Neuronal stem cell (in vitro differentiated cells): ENCODE results near the gene ATP11A.

Source experiments
- DNase-seq: peaks from one replicate; pipeline ENCODE4 v3.0.0-alpha.2; 2013; ENCODE audit warnings: low spot score
- H2AFZ ChIP-seq: one replicate; pipeline ENCODE4 v1.6.1; 2013; ENCODE audit warnings: mild to moderate bottlenecking, low read length, inconsistent platforms
- H2AK5ac ChIP-seq: 2 replicates; pipeline ENCODE4 v1.6.1; 2013; ENCODE audit warnings: low read depth, mild to moderate bottlenecking, inconsistent platforms, low read length, moderate library complexity, mixed read lengths
- H2BK120ac ChIP-seq: 2 replicates; pipeline ENCODE4 v1.6.1; 2013; ENCODE audit warnings: low read depth, mild to moderate bottlenecking, inconsistent platforms, low read length, moderate library complexity, mixed read lengths
- H2BK12ac ChIP-seq: one replicate; pipeline ENCODE4 v1.6.1; 2013; ENCODE audit warnings: low read length, inconsistent platforms
- H2BK15ac ChIP-seq: 2 replicates; pipeline ENCODE4 v1.6.1; 2013; ENCODE audit warnings: mild to moderate bottlenecking, low read length, inconsistent platforms, mixed read lengths
- H2BK5ac ChIP-seq: one replicate; pipeline ENCODE4 v1.6.1; 2013; ENCODE audit warnings: inconsistent platforms, mild to moderate bottlenecking, low read length, moderate library complexity
- H3K14ac ChIP-seq: one replicate; pipeline ENCODE4 v1.6.1; 2013; ENCODE audit warnings: low read length, inconsistent platforms
- H3K18ac ChIP-seq: 2 replicates; pipeline ENCODE4 v1.6.1; 2013; ENCODE audit warnings: low read length, inconsistent platforms
- H3K23ac ChIP-seq: 2 replicates; pipeline ENCODE4 v1.6.1; 2013; ENCODE audit warnings: low read depth, mild to moderate bottlenecking, mixed read lengths, low read length, inconsistent platforms; ENCODE audit not compliant: poor library complexity
- H3K27ac ChIP-seq: replicated peaks from 3 replicates; pipeline ENCODE4 v1.5.1; 2013; ENCODE audit warnings: low read length, inconsistent platforms
- H3K27me3 ChIP-seq, 3 experiments: 2 replicates each; pipeline ENCODE4 v1.6.1; 2013; ENCODE audit warnings: low read length in 3 of 3, mild to moderate bottlenecking in 2 of 3, inconsistent platforms in 1 of 3, low read depth in 1 of 3, mixed read lengths in 1 of 3, moderate library complexity in 1 of 3; ENCODE audit not compliant: control insufficient read depth in 3 of 3, insufficient read depth in 3 of 3
- H3K36me3 ChIP-seq, 2 donors: replicated peaks in 1 of 2; 2 replicates each; pipeline ENCODE4 v1.6.1; 2013; ENCODE audit warnings: low read length in 2 of 2; ENCODE audit not compliant: control insufficient read depth in 2 of 2, insufficient read depth in 2 of 2
- H3K4ac ChIP-seq: 2 replicates; pipeline ENCODE4 v1.6.1; 2013; ENCODE audit warnings: inconsistent platforms, mild to moderate bottlenecking, low read length, moderate library complexity
- H3K4me1 ChIP-seq, 2 donors: 1 replicate in 1 of 2; 2 replicates in 1 of 2; pipeline ENCODE4 v1.6.1; 2013; ENCODE audit warnings: low read length in 2 of 2, low read depth in 1 of 2; ENCODE audit not compliant: control insufficient read depth in 2 of 2, insufficient read depth in 1 of 2
- H3K4me2 ChIP-seq: one replicate; pipeline ENCODE4 v1.6.1; 2013; ENCODE audit warnings: mild to moderate bottlenecking, low read length, inconsistent platforms; ENCODE audit not compliant: insufficient read depth, poor library complexity, severe bottlenecking
- H3K4me3 ChIP-seq, 2 donors: 2 replicates each; pipeline ENCODE4 v1.5.1; 2013; ENCODE audit warnings: low read length in 2 of 2, mild to moderate bottlenecking in 2 of 2, inconsistent platforms in 1 of 2, moderate library complexity in 1 of 2
- H3K79me1 ChIP-seq: one replicate; pipeline ENCODE4 v1.6.1; 2013; ENCODE audit warnings: low read depth, mild to moderate bottlenecking, inconsistent platforms, low read length, moderate library complexity
- H3K9ac ChIP-seq: one replicate; pipeline ENCODE4 v1.6.1; 2013; ENCODE audit warnings: mild to moderate bottlenecking, low read depth, low read length, inconsistent platforms; ENCODE audit not compliant: poor library complexity
- H3K9me3 ChIP-seq, 2 donors: replicated peaks in 1 of 2; 2 replicates each; pipeline versions ENCODE3 to v1.6.1; 2013; ENCODE audit warnings: low read length in 2 of 2, mild to moderate bottlenecking in 2 of 2, inconsistent platforms in 1 of 2, low read depth in 1 of 2, mixed read lengths in 1 of 2, moderate library complexity in 1 of 2; ENCODE audit not compliant: control insufficient read depth in 2 of 2, insufficient read depth in 1 of 2
- H4K8ac ChIP-seq: one replicate; pipeline ENCODE4 v1.6.1; 2013; ENCODE audit warnings: low read depth, mild to moderate bottlenecking, inconsistent platforms, low read length, moderate library complexity
- H4K91ac ChIP-seq: one replicate; pipeline ENCODE4 v1.6.1; 2013; ENCODE audit warnings: low read length, low read depth, mild to moderate bottlenecking, inconsistent platforms; ENCODE audit not compliant: poor library complexity
- WGBS, 2 donors: extraction: QIAGEN DNeasy Blood & Tissue Kit; methylation state at CpG; one replicate each; pipeline ENCODE4 v1.1.7; 2013; ENCODE audit warnings: missing lambda C conversion rate in 2 of 2, mixed read lengths in 1 of 2; ENCODE audit not compliant: insufficient read length in 2 of 2, insufficient replicate concordance in 1 of 2; ENCODE audit errors: extremely low coverage in 2 of 2; 5-methylcytosine and 5-hydroxymethylcytosine counted together

ATP11A gene

DNA sequence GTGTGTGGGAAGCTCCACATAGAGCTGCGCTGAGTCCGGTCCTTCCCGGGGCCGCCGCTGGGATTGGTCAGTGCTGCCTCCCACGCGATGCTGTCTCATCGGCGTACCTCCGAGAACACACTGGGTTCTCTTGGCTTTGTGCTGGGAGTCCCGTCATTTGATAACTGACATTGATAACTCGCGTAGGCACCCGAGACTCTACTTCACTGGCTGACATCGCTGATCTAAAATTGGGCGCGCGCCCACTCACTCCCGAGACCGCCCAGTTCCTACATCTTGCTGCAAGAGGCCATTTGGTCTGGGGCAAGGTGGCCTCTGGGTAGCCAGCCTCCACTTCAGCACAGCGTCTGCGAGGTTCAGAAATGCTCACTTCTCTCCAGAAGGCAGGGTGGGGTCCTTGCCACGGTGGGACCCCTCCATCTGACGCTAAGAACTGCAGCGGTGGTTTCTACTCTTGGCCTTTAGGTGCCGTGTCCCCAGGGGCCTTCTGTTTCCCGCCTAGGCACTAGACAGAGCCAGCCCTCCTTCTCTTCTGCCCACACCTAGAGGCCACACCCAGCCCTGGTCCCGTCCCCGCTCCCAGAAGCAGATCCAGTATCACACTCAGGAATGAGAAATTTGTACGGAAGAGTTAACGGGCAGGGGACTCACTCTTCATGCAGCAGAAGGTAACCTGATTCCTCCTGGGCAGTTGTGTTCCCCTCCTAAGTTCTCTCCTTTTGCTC is 40.7 kb upstream of the ATP11A start:
- no peak overlapping the region for H3K4ac ChIP-seq
- H3K27me3 ChIP-seq, result peaks cover 0 to 11% (median 0%) of the 10 kb centered on the region in 3 experiments
- H3K4me2 ChIP-seq, result no peak overlapping the region
- H2AFZ ChIP-seq, result no peak overlapping the region
- no CpG with 5 or more reads among the region's 31 CpGs for WGBS, 2 donors
- no peak overlapping the region for H2AK5ac ChIP-seq
- no peak overlapping the region for H3K4me3 ChIP-seq
- H3K4me1 ChIP-seq, result peaks cover 10 to 16% of the 10 kb centered on the region in 2 donors
- H3K18ac ChIP-seq, result peak overlapping the region; percentile 67
- no peaks in the 10 kb centered on the region for H3K36me3 ChIP-seq
- H3K23ac ChIP-seq, result peak overlapping the region; percentile 17
- no peak overlapping the region for H3K27ac ChIP-seq
- H3K79me1 ChIP-seq, result peaks cover 4% of the 10 kb centered on the region
- H3K9me3 ChIP-seq, result no peaks in the 10 kb centered on the region
- no peak overlapping the region for H2BK5ac ChIP-seq
- H4K91ac ChIP-seq, result no peak overlapping the region
- no peak for DNase-seq
- H2BK120ac ChIP-seq, result no peak overlapping the region
- no peak overlapping the region for H4K8ac ChIP-seq
- no peak overlapping the region for H2BK15ac ChIP-seq
- H3K9ac ChIP-seq, result no peak overlapping the region
- H2BK12ac ChIP-seq, result no peak overlapping the region
- no peak overlapping the region for H3K14ac ChIP-seq

DNA sequence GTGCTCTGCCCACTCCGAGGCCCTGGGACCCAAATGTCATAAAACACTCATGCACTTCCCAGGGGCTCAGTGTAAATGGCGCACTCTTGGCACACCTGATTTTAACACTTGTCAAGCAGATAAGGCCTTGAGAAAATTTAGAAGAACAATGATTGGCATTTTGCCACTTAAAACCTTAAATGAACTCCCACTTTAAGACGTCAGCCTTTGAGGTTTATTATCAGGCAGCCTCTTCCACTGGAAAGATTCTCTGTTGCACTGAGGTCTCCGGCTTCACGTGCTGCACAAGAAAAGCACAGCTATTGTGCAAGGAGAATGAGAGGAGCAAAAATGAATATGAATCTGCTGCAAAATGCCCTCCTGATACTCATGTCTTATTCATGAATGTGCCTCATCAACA is 38.5 kb upstream of the ATP11A start:
- H3K79me1 ChIP-seq, result no peaks in the 10 kb centered on the region
- H3K9ac ChIP-seq, result no peak overlapping the region
- no peaks in the 10 kb centered on the region for H3K9me3 ChIP-seq
- no CpG with 5 or more reads among the region's 5 CpGs for WGBS, 2 donors
- H3K14ac ChIP-seq, result no peak overlapping the region
- H2AFZ ChIP-seq, result peak overlapping the region; percentile 2
- no peak overlapping the region for H3K4me2 ChIP-seq
- H3K18ac ChIP-seq, result no peak overlapping the region
- peaks cover 10 to 16% of the 10 kb centered on the region in 2 donors for H3K4me1 ChIP-seq
- no peak overlapping the region for H4K91ac ChIP-seq
- no peak overlapping the region for H3K27ac ChIP-seq
- no peak overlapping the region for H2BK120ac ChIP-seq
- H2AK5ac ChIP-seq, result no peak overlapping the region
- no peak overlapping the region for H2BK12ac ChIP-seq
- no peaks in the 10 kb centered on the region for H3K36me3 ChIP-seq
- no peak overlapping the region for H2BK15ac ChIP-seq
- H4K8ac ChIP-seq, result no peak overlapping the region
- no peak overlapping the region for H2BK5ac ChIP-seq
- H3K27me3 ChIP-seq, result peaks cover 0 to 8% (median 0%) of the 10 kb centered on the region in 3 experiments
- no peak overlapping the region for H3K4ac ChIP-seq
- H3K23ac ChIP-seq, result no peak overlapping the region
- H3K4me3 ChIP-seq, result no peak overlapping the region
- DNase-seq, result no peak

DNA sequence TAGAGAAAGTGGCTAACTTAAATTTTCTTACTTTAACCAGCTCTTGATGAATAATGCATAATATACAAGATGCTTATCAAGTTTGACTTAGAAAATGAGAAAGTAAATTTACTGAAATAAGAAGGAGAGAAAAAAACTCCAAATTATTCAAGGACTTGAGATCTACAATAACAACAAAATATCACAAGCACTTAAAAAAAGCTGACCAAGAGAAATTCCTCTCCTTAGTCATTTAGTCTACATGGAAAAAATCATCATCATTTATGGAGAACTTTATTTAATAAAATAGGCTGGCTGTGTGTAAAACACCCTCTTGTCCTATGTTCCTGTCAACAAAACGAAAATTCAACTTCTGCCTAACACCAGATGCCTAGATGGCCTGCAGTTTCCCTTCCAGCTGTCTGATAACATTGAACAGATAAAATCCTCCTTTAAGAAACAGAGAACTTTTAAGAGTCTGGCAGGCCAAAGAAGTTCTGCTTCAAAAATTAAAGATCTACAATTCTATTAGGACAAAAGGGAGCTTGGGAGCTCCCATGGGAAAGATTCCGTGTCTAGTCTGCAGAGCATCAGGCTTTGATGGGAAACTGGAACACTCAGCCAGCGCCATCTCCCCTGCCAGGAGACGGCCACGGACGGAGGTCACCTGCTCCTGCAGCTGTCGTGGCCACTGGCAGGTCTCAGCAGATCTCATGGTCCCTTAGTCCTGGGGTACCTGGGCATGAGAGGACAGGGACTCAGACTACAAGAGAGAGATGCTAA is 37.9 kb upstream of the ATP11A start:
- Histone ChIP-seq H3K27ac (no peak overlapping the region), H2AFZ (peak overlapping the region; percentile 2), H4K8ac (no peak overlapping the region), H2AK5ac (no peak overlapping the region), H3K27me3 (peaks cover 0 to 6% (median 0%) of the 10 kb centered on the region in 3 experiments), H3K9me3 (no peaks in the 10 kb centered on the region), H3K4me3 (no peak overlapping the region), H3K4me1 (peaks cover 10 to 16% of the 10 kb centered on the region in 2 donors), H2BK120ac (no peak overlapping the region), H3K4me2 (no peak overlapping the region), H3K18ac (no peak overlapping the region), H2BK5ac (no peak overlapping the region), H3K14ac (no peak overlapping the region), H4K91ac (no peak overlapping the region), H3K23ac (no peak overlapping the region), H3K79me1 (no peaks in the 10 kb centered on the region), H2BK12ac (peak overlapping the region; percentile 93), H3K4ac (no peak overlapping the region), H3K9ac (no peak overlapping the region), H3K36me3 (no peaks in the 10 kb centered on the region), H2BK15ac (peak overlapping the region; percentile 83)
- DNase-seq, result no peak
- WGBS, 2 donors, result no CpG with 5 or more reads among the region's 7 CpGs

DNA sequence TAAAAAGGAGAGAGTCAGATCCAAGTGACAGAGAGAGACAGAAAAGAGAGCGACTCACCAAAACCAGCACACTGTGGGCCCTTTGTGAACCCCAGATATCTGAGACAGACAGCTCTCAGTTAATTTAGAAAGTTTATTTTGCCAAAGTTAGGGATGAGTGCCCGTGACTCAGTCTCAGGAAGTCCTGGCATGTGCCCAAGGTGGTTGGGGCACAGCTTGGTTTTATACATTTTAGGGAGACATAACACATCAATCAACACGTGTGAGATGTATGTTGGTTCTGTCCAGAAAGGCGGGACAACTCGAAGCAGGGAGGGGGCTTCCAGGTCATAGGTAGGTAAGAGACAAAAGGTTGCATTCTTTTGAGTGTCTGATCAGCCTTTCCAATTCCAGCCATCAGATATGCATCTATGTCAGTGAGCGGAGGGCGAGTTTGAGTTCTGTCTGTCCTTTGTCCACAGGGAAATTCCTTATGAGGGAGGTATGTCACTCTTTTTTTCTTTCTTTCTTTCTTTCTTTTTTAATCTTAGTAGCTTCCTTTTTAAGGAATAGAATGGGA is 37.2 kb upstream of the ATP11A start:
- H2BK120ac ChIP-seq, result no peak overlapping the region
- no peaks in the 10 kb centered on the region for H3K79me1 ChIP-seq
- no peak overlapping the region for H4K91ac ChIP-seq
- no peak overlapping the region for H4K8ac ChIP-seq
- no peak overlapping the region for H3K4ac ChIP-seq
- H2BK15ac ChIP-seq, result peak overlapping the region; percentile 83
- H3K36me3 ChIP-seq, result no peaks in the 10 kb centered on the region
- H3K9me3 ChIP-seq, result no peaks in the 10 kb centered on the region
- no peak for DNase-seq
- peak overlapping the region; percentile 93 for H2BK12ac ChIP-seq
- no peak overlapping the region for H3K9ac ChIP-seq
- peaks cover 10 to 16% of the 10 kb centered on the region in 2 donors for H3K4me1 ChIP-seq
- H3K23ac ChIP-seq, result no peak overlapping the region
- no peak overlapping the region for H3K4me2 ChIP-seq
- no CpG with 5 or more reads among the region's 7 CpGs for WGBS, 2 donors
- H2BK5ac ChIP-seq, result no peak overlapping the region
- H3K14ac ChIP-seq, result no peak overlapping the region
- no peak overlapping the region for H3K4me3 ChIP-seq
- H3K27me3 ChIP-seq, result peaks cover 0 to 4% (median 0%) of the 10 kb centered on the region in 3 experiments
- H3K27ac ChIP-seq, result no peak overlapping the region
- H3K18ac ChIP-seq, result no peak overlapping the region
- H2AFZ ChIP-seq, result no peak overlapping the region
- H2AK5ac ChIP-seq, result no peak overlapping the region
